ENCODE measurements around the gene TMEM204.
A peak's percentile ranks its signal among the peaks of the same experiment; 100 is the strongest.

Gene TMEM204

DNA sequence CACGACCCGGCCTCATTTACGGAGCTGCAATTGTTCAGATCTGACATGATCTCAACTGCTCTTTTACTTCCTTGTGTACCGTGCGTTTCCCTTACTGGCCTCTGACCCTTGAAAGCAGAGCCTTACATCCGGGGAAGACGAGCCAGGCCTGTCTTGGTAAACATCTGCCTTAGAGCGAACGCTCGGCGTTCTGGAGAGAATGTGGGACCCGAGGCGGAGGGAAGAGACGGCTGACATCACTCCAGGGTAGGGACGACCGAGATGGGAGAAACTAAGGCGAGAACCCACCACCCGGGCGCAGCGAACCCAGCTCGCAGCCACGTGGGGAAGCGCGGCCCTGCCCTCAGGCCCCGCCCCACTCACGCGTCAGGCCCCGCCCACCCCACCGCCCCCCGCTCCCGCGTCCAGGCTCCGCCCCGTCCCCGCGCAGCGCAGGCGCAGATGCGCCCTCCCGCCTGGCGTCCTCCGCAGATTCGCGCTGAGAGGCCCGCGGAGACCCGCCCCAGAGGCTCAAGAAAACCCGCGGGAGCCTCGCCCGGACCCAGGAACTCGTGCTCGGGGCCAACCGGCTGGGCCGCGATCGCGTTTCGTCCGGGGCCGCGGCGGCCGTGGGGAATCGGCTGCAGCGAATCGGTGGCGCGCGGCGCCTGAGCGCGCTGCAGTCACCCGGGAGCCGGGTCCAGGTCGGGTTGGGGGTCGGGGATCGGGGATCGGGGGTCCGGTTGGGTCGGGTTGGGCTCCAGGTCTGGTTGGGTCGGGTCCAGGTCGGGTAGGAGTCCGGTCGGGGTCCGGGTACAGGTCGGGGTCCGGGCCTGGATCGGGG is 40.3 kb upstream of the TMEM204 start, which contains the start of gene TELO2:
TSS of gene TELO2 (plus strand) at position 438 of the 823 bp plus-strand sequence. CDS start 922 bp downstream, outside the sequence.
- TF ChIP-seq POLR2A (IDR thresholded peaks at IDR 0.05; ENCODE audit: low read depth, low read length) (no peak; the same call in 1 of the 2 replicates), TAF1 (IDR thresholded peaks at IDR 0.05; ENCODE audit: borderline replicate concordance, low read depth, low read length) (peak; percentile 74)
- DNase-seq (ENCODE audit: insufficient read length) (peak; percentile 96), FAIRE-seq (peak; percentile 99)

DNA sequence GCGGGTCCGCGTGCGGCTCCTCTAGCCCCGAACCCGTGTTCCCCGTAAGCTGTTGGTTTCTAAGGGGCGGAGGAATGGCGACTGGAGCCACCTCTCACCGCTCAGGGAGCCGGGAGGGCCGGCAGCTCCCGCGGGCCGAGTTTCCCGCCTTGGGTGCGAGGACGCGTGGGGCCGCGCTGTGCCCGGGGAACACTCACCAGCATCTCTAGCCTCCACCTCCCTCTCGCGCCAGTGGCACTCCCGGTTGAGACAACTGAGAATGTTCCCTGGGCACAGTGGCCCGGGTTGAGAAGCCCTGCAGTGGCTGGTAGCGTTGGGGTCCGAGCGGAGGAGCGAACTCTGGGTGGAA is 39.7 kb upstream of the TMEM204 start:
- FAIRE-seq, result peak; percentile 21
- no peak for TF ChIP-seq POLR2AphosphoS5 (IDR thresholded peaks at IDR 0.05; ENCODE audit: low read depth, low read length)
- TF ChIP-seq POLR2A (IDR thresholded peaks at IDR 0.05; ENCODE audit: low read depth, low read length), result no peak
- no peak for TF ChIP-seq TAF1 (IDR thresholded peaks at IDR 0.05; ENCODE audit: borderline replicate concordance, low read depth, low read length)

DNA sequence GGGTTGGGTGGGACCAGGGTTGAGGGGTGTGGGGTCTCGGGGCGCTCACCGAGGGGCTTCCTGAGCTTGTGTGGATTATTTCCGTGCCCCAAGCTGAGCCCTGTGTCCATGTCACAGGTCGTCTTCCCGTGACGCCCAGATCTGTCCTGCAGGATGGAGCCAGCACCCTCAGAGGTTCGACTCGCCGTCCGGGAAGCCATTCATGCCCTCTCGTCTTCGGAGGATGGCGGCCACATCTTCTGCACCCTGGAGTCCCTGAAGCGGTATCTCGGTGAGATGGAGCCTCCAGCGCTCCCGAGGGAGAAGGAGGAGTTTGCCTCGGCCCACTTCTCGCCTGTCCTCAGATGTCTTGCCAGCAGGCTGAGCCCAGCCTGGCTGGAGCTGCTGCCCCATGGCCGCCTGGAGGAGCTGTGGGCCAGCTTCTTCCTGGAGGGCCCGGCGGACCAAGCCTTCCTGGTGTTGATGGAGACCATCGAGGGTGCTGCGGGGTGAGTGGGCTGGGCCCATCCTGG is 39.3 kb upstream of the TMEM204 start:
- DNase-seq (ENCODE audit: insufficient read length), result no peak
- no peak for FAIRE-seq
- TF ChIP-seq POLR2AphosphoS5 (IDR thresholded peaks at IDR 0.05; ENCODE audit: low read depth, low read length) (no peak), TAF1 (IDR thresholded peaks at IDR 0.05; ENCODE audit: borderline replicate concordance, low read depth, low read length) (no peak), POLR2A (IDR thresholded peaks at IDR 0.05; ENCODE audit: low read depth, low read length) (no peak)

More for the DNA sequence above, 39.7 kb upstream of the TMEM204 start:
- DNase-seq (ENCODE audit: insufficient read length), result no peak

DNA sequence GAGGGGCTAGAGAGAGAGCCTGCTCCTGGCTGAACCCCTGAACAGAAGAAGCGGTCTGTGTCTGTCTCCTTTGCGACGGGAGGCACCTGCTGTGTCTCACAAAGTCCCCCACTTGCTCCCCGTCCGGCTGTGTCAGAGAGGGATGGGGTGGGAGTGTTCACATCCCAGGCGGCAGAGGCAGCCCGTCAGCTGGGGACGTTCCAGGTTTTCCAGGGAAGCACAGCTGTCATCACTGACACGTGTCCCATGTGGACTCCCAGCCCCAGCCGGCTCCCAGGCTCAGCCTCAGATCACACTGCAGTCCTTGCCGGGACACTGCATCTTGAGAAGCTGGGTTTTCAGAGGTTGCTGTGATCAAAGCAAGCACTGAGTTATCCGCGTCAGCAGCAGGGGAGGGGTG is 38.8 kb upstream of the TMEM204 start:
- no peak for FAIRE-seq
- TF ChIP-seq POLR2A (IDR thresholded peaks at IDR 0.05; ENCODE audit: low read depth, low read length) (no peak), POLR2AphosphoS5 (IDR thresholded peaks at IDR 0.05; ENCODE audit: low read depth, low read length) (no peak), TAF1 (IDR thresholded peaks at IDR 0.05; ENCODE audit: borderline replicate concordance, low read depth, low read length) (no peak)
- DNase-seq (ENCODE audit: insufficient read length), result no peak

DNA sequence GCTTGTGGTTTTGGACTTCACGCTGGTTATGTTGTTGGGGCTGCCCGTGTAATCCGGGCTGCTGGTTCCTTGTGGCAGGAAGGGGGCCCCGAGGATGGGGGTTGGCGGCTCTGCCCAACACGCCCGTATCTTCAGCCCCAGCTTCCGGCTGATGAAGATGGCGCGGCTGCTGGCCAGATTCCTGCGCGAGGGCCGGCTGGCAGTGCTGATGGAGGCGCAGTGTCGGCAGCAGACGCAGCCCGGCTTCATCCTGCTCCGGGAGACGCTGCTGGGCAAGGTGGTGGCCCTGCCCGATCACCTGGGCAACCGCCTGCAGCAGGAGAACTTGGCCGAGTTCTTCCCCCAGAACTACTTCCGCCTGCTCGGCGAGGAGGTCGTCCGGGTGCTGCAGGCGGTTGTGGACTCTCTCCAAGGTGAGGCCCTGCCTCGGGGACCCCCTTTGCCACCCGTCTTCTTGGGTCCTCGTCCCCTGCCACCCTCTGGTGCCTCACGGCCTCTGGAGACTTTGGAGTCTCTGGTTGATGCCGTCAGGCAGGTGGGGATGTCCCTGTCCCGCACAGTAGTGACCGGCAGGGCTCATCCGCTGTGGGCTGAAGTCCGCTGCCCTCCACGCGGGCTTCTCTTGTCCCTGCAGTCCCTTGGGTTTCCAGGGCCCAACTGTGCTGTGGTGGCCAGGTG is 38.1 kb upstream of the TMEM204 start:
- DNase-seq (ENCODE audit: insufficient read length) (no peak), FAIRE-seq (no peak)
- no peak for TF ChIP-seq POLR2AphosphoS5 (IDR thresholded peaks at IDR 0.05; ENCODE audit: low read depth, low read length)
- no peak for TF ChIP-seq POLR2A (IDR thresholded peaks at IDR 0.05; ENCODE audit: low read depth, low read length)
- no peak for TF ChIP-seq TAF1 (IDR thresholded peaks at IDR 0.05; ENCODE audit: borderline replicate concordance, low read depth, low read length)

DNA sequence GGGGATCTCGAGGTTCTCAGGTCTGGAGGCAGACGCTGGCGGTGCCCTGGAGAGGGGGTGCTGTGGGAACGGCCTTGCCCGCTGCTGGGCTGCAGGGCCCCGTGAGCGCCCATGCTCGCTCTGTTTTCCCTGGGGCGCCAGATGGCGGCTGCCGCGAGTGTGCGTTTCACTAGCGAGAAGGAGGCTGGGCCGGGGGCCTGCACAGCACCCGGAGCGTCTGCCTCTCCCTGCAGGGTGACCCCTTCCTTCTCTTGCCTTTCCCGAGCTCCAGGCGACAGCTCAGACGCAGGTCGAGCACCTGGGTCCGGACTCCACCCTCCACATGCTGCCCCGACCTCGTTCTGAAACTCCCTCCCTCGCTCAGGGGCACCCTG is 37.6 kb upstream of the TMEM204 start:
- no peak for DNase-seq (ENCODE audit: insufficient read length)
- no peak for FAIRE-seq
- no peak for TF ChIP-seq POLR2AphosphoS5 (IDR thresholded peaks at IDR 0.05; ENCODE audit: low read depth, low read length)
- no peak for TF ChIP-seq POLR2A (IDR thresholded peaks at IDR 0.05; ENCODE audit: low read depth, low read length)
- TF ChIP-seq TAF1 (IDR thresholded peaks at IDR 0.05; ENCODE audit: borderline replicate concordance, low read depth, low read length), result no peak

DNA sequence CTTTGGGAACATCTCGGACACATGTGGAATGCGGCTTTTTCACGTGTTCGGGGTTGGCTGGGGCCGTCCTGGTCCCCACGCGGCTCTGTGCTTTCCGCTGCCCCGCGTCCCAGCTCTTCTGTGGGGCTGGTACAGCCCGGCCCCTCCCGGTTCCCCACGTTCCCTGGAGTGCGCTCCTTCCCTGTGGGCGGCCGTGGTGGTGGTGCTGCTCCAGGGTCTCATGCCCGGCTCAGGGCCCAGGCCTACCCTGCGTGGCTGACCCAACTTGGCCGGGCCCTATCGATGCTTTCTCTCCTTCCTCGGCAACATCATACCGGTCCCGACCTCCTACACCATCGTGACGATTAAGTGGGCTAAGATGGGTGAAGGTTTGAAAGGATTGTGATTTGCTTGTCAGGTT is 37.0 kb upstream of the TMEM204 start:
- TF ChIP-seq POLR2AphosphoS5 (IDR thresholded peaks at IDR 0.05; ENCODE audit: low read depth, low read length) (no peak), TAF1 (IDR thresholded peaks at IDR 0.05; ENCODE audit: borderline replicate concordance, low read depth, low read length) (no peak)
- FAIRE-seq, result no peak
- no peak for DNase-seq (ENCODE audit: insufficient read length)

DNA sequence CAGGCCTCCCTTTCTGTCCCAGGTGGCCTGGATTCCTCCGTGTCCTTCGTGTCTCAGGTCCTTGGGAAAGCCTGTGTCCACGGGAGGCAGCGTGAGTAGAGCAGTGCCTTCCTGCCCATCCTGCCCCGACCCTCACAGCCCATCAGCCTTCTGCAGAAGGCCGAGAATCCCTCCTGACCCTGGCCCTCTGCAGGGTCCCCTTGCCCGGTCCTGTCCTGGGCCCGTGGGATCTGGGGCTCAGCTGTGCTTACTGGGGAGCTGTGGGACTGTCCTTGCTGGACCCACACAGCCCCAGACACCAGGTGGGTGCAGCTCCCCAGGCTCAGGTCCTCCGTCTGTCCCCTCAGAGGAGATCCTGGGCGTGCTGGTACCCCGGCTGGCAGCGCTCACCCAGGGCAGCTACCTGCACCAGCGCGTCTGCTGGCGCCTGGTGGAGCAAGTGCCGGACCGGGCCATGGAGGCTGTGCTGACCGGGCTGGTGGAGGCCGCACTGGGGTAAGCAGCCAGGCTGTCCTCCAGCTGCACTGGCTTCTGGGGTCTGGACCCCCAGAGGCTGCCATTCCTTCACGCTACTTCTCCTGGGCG is 36.4 kb upstream of the TMEM204 start:
- no peak for FAIRE-seq
- DNase-seq (ENCODE audit: insufficient read length), result no peak
- no peak for TF ChIP-seq TAF1 (IDR thresholded peaks at IDR 0.05; ENCODE audit: borderline replicate concordance, low read depth, low read length)
- no peak for TF ChIP-seq POLR2A (IDR thresholded peaks at IDR 0.05; ENCODE audit: low read depth, low read length)
- TF ChIP-seq POLR2AphosphoS5 (IDR thresholded peaks at IDR 0.05; ENCODE audit: low read depth, low read length), result no peak

DNA sequence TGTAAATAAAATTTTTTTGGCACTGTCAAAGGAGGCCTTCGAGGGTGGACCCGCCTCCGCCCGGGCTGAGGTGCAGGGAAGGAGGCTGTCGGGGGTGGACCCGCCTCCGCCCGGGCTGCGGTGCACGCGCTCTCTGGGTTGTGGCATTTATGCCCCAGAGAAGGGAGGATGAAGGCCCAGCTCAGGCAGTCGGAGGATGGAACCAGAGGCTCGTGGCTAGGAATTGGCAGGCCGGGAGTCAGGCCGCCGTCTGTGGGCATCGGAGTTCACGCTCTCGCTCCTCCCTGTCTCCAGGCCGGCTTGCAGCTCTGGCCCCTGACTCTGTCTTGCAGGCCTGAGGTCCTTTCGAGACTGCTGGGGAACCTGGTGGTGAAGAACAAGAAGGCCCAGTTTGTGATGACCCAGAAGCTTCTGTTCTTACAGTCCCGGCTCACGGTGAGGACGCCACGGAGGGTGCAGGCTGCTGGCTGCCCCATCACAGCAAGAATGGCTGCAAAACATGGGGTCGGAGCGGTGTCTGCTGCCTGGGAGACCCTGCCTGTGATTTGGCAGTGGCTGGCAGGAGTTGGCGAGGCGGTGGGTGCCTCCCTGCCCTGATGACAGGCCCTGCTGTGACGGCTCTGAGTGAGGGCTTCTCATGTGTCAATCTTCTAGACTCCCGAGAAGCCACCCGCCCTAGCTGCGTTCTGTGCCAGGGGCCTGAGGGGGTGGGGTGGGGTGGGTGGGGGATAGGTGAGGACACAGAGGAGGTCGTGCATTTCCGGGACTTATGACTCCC is 34.4 kb upstream of the TMEM204 start:
- TF ChIP-seq POLR2AphosphoS5 (IDR thresholded peaks at IDR 0.05; ENCODE audit: low read depth, low read length) (no peak), POLR2A (IDR thresholded peaks at IDR 0.05; ENCODE audit: low read depth, low read length) (no peak), TAF1 (IDR thresholded peaks at IDR 0.05; ENCODE audit: borderline replicate concordance, low read depth, low read length) (no peak)
- FAIRE-seq, result no peak
- DNase-seq (ENCODE audit: insufficient read length), result no peak

DNA sequence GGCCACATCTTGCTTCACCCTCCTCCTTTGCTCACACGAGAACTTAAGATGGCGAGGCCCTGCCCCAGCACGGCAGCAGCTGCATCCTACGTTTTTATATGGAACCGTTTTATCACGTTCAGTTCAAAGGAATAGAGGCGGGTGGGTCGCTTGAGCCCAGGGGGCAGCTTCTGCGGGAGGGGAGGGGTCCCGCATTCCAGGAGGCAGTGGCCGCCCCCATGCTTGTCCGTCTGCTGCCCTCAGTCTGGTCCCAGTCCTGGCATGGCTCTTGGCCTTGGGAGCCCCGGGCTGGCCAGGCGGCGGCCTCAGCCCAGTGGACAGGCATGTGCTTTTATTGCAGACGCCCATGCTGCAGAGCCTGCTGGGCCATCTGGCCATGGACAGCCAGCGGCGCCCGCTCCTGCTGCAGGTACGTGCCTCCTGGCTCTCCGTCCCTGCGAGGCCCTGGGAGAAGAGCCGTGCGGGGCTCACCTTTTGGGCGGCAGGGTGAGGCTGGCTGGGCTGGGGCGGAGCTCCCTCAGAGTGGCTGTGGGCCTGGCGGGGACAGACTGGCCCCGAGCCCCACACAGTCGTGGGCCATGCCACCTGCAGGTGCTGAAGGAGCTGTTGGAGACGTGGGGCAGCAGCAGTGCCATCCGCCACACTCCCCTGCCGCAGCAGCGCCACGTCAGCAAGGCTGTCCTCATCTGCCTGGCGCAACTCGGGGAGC is 33.6 kb upstream of the TMEM204 start:
- TF ChIP-seq POLR2A (IDR thresholded peaks at IDR 0.05; ENCODE audit: low read depth, low read length), result no peak
- no peak for TF ChIP-seq TAF1 (IDR thresholded peaks at IDR 0.05; ENCODE audit: borderline replicate concordance, low read depth, low read length)
- no peak for TF ChIP-seq POLR2AphosphoS5 (IDR thresholded peaks at IDR 0.05; ENCODE audit: low read depth, low read length)
- FAIRE-seq (no peak), DNase-seq (ENCODE audit: insufficient read length) (no peak)
